Vagina (tissue), 2 donors: ENCODE measurements around the gene ABLIM1.

Experiments used
- CTCF ChIP-seq, 3 experiments: fragments of 450-650 bp in 2 of 3; fragments of 200-600 bp in 1 of 3; sonication (generic) in 1 of 3; IDR thresholded peaks; one replicate each; pipeline ENCODE4 v1.5.1; 2017 to 2019; ENCODE audit warnings: antibody characterized with exemption in 3 of 3, mild to moderate bottlenecking in 2 of 3, moderate library complexity in 2 of 3
- POLR2A ChIP-seq, 2 donors: fragments of 450-650 bp; IDR thresholded peaks; one replicate each; pipeline ENCODE4 v1.6.1; 2017; ENCODE audit warnings: antibody characterized with exemption in 2 of 2, mild to moderate bottlenecking in 2 of 2, moderate library complexity in 2 of 2
- POLR2AphosphoS5 ChIP-seq, 2 donors: sonication (generic); formaldehyde crosslinking; IDR thresholded peaks; one replicate each; pipeline ENCODE4 v1.9.0; 2017; ENCODE audit warnings: antibody characterized with exemption in 2 of 2, mild to moderate bottlenecking in 2 of 2, low read depth in 1 of 2; ENCODE audit not compliant: insufficient read depth in 1 of 2

GRCh38 chr10:114520453-114520852, 137.6 kb downstream of the ABLIM1 start:
- TF ChIP-seq CTCF (IDR thresholded peaks at IDR 0.05) (no peak), POLR2A (IDR thresholded peaks at IDR 0.05) (no peak), POLR2AphosphoS5 (IDR thresholded peaks at IDR 0.05; ENCODE audit: insufficient read depth in 1 of 2, low read depth in 1 of 2) (peak in 1 of 2 donors; percentile 74)
